K562 (cell line): ENCODE results near the gene AGRP.

Source experiments
- EP300 ChIP-seq: IDR thresholded peaks from 2 replicates; pipeline ENCODE4 v1.6.1; 2012; ENCODE audit warnings: low read length, improper control_type of control experiment
- ETV5 ChIP-seq: sonication (generic); formaldehyde crosslinking; IDR thresholded peaks from 2 replicates; pipeline ENCODE4 v1.4.0; 2020; ENCODE audit warnings: low read depth, mild to moderate bottlenecking, missing genetic modification reagents
- GTF2E2 ChIP-seq: fragments of 200-800 bp; sonication (Bioruptor generic); IDR thresholded peaks from 2 replicates; pipeline ENCODE4 v1.6.1; 2016; ENCODE audit warnings: missing genetic modification characterization, missing compliant biosample characterization
- KLF1 ChIP-seq: fragments of 450-650 bp; IDR thresholded peaks from 2 replicates; pipeline ENCODE4 v1.6.1; 2016; ENCODE audit warnings: missing genetic modification characterization, missing compliant biosample characterization
- POLR2G ChIP-seq: fragments of 200-400 bp; formaldehyde crosslinking; IDR thresholded peaks from 2 replicates; pipeline ENCODE4 v1.6.1; 2017; ENCODE audit warnings: low read depth, mild to moderate bottlenecking, antibody characterized with exemption, low read length, moderate library complexity
- SMARCE1 ChIP-seq: fragments of 450-650 bp; IDR thresholded peaks from 2 replicates; pipeline ENCODE4 v1.7.1; 2016; ENCODE audit warnings: mild to moderate bottlenecking
- TRIM24 ChIP-seq, 2 experiments: fragments of 450-650 bp; IDR thresholded peaks; 2 replicates each; pipeline ENCODE4 v1.6.1; 2016
- TF ChIP-seq, protein P1 (sequence below), 2 experiments: fragments of 450-650 bp; formaldehyde crosslinking in 1 of 2; IDR thresholded peaks; 2 replicates each; pipeline versions ENCODE4 v1.4.0 to v1.6.1; 2014 to 2020; ENCODE audit warnings: mild to moderate bottlenecking in 2 of 2, borderline replicate concordance in 1 of 2, low read depth in 1 of 2
- TF ChIP-seq, protein P2 (sequence below), 3 experiments: IDR thresholded peaks in 2 of 3; conservative IDR thresholded peaks in 1 of 3; 2 replicates each; pipeline ENCODE4 v1.5.1; 2011 to 2012; ENCODE audit warnings: low read length in 3 of 3, mild to moderate bottlenecking in 3 of 3, control low read depth in 2 of 3, improper control_type of control experiment in 1 of 3, inconsistent platforms in 1 of 3, low read depth in 1 of 3, mixed read lengths in 1 of 3, moderate library complexity in 1 of 3; ENCODE audit not compliant: insufficient read depth in 2 of 3
- TF ChIP-seq, protein P3 (sequence below): sonication (generic); formaldehyde crosslinking; IDR thresholded peaks from 2 replicates; pipeline ENCODE4 v1.8.0; 2022; ENCODE audit warnings: mild to moderate bottlenecking, missing genetic modification reagents
- TF ChIP-seq, protein P4 (sequence below): sonication (generic); formaldehyde crosslinking; IDR thresholded peaks from 2 replicates; pipeline ENCODE4 v1.8.1; 2023; ENCODE audit warnings: mild to moderate bottlenecking, missing genetic modification reagents
- TF ChIP-seq, protein P5 (sequence below): sonication (generic); formaldehyde crosslinking; IDR thresholded peaks from 2 replicates; pipeline ENCODE4 v1.9.0; 2022; ENCODE audit warnings: mild to moderate bottlenecking, missing genetic modification reagents
- TF ChIP-seq, protein P6 (sequence below): sonication (generic); formaldehyde crosslinking; IDR thresholded peaks from 2 replicates; pipeline ENCODE4 v1.8.0; 2023; ENCODE audit warnings: mild to moderate bottlenecking, missing genetic modification reagents

DNA sequence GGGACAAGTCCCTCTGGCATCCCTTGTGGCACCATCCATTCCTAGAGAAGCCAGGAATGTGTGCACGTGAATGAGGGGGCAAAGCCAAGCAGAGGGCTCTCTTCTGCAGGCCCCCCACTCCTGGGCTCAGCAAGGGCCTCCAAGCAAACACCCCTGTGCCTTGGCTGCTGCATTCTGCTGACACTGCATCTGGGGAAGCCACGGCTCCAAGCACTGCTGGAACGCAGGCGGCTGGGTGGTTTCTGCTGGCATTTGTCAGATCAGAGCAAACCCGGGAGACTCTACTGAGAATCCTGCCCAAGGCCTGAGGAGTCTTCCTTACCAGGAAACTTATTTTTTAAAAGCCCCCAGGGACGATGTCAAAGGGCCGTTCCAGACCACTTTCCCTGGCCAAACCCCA lies 25.7 kb downstream of the AGRP start:
- TF ChIP-seq, protein P1, sequence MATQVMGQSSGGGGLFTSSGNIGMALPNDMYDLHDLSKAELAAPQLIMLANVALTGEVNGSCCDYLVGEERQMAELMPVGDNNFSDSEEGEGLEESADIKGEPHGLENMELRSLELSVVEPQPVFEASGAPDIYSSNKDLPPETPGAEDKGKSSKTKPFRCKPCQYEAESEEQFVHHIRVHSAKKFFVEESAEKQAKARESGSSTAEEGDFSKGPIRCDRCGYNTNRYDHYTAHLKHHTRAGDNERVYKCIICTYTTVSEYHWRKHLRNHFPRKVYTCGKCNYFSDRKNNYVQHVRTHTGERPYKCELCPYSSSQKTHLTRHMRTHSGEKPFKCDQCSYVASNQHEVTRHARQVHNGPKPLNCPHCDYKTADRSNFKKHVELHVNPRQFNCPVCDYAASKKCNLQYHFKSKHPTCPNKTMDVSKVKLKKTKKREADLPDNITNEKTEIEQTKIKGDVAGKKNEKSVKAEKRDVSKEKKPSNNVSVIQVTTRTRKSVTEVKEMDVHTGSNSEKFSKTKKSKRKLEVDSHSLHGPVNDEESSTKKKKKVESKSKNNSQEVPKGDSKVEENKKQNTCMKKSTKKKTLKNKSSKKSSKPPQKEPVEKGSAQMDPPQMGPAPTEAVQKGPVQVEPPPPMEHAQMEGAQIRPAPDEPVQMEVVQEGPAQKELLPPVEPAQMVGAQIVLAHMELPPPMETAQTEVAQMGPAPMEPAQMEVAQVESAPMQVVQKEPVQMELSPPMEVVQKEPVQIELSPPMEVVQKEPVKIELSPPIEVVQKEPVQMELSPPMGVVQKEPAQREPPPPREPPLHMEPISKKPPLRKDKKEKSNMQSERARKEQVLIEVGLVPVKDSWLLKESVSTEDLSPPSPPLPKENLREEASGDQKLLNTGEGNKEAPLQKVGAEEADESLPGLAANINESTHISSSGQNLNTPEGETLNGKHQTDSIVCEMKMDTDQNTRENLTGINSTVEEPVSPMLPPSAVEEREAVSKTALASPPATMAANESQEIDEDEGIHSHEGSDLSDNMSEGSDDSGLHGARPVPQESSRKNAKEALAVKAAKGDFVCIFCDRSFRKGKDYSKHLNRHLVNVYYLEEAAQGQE (IDR thresholded peaks at IDR 0.05; ENCODE audit: borderline replicate concordance), result no peak
- TF ChIP-seq, protein P1 (CRISPR knock-in tag; IDR thresholded peaks at IDR 0.05; ENCODE audit: low read depth), result no peak
- TF ChIP-seq POLR2G, result no peak
- TF ChIP-seq, protein P2, sequence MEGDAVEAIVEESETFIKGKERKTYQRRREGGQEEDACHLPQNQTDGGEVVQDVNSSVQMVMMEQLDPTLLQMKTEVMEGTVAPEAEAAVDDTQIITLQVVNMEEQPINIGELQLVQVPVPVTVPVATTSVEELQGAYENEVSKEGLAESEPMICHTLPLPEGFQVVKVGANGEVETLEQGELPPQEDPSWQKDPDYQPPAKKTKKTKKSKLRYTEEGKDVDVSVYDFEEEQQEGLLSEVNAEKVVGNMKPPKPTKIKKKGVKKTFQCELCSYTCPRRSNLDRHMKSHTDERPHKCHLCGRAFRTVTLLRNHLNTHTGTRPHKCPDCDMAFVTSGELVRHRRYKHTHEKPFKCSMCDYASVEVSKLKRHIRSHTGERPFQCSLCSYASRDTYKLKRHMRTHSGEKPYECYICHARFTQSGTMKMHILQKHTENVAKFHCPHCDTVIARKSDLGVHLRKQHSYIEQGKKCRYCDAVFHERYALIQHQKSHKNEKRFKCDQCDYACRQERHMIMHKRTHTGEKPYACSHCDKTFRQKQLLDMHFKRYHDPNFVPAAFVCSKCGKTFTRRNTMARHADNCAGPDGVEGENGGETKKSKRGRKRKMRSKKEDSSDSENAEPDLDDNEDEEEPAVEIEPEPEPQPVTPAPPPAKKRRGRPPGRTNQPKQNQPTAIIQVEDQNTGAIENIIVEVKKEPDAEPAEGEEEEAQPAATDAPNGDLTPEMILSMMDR (IDR thresholded peaks at IDR 0.05 in 2 of 3, conservative IDR thresholded peaks at IDR 0.05 in 1 of 3; ENCODE audit: insufficient read depth in 2 of 3, low read depth in 1 of 3, low read length in 3 of 3), result no peak
- no peak for TF ChIP-seq KLF1 (tag)
- no peak for TF ChIP-seq GTF2E2 (tag)
- TF ChIP-seq, protein P3, sequence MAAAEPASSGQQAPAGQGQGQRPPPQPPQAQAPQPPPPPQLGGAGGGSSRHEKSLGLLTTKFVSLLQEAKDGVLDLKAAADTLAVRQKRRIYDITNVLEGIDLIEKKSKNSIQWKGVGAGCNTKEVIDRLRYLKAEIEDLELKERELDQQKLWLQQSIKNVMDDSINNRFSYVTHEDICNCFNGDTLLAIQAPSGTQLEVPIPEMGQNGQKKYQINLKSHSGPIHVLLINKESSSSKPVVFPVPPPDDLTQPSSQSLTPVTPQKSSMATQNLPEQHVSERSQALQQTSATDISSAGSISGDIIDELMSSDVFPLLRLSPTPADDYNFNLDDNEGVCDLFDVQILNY (CRISPR knock-in tag), result no peak
- TF ChIP-seq, protein P4, sequence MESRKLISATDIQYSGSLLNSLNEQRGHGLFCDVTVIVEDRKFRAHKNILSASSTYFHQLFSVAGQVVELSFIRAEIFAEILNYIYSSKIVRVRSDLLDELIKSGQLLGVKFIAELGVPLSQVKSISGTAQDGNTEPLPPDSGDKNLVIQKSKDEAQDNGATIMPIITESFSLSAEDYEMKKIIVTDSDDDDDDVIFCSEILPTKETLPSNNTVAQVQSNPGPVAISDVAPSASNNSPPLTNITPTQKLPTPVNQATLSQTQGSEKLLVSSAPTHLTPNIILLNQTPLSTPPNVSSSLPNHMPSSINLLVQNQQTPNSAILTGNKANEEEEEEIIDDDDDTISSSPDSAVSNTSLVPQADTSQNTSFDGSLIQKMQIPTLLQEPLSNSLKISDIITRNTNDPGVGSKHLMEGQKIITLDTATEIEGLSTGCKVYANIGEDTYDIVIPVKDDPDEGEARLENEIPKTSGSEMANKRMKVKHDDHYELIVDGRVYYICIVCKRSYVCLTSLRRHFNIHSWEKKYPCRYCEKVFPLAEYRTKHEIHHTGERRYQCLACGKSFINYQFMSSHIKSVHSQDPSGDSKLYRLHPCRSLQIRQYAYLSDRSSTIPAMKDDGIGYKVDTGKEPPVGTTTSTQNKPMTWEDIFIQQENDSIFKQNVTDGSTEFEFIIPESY (CRISPR knock-in tag), result no peak
- no peak for TF ChIP-seq SMARCE1
- no peak for TF ChIP-seq ETV5 (CRISPR knock-in tag)
- TF ChIP-seq, protein P5, sequence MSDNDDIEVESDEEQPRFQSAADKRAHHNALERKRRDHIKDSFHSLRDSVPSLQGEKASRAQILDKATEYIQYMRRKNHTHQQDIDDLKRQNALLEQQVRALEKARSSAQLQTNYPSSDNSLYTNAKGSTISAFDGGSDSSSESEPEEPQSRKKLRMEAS, result no peak
- TF ChIP-seq EP300, result no peak
- TF ChIP-seq, protein P6, sequence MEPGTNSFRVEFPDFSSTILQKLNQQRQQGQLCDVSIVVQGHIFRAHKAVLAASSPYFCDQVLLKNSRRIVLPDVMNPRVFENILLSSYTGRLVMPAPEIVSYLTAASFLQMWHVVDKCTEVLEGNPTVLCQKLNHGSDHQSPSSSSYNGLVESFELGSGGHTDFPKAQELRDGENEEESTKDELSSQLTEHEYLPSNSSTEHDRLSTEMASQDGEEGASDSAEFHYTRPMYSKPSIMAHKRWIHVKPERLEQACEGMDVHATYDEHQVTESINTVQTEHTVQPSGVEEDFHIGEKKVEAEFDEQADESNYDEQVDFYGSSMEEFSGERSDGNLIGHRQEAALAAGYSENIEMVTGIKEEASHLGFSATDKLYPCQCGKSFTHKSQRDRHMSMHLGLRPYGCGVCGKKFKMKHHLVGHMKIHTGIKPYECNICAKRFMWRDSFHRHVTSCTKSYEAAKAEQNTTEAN (CRISPR knock-in tag), result no peak
- no peak for TF ChIP-seq TRIM24 (IDR thresholded peaks at IDR 0.05)
